Upper lobe of right lung (tissue), 1 donor: ENCODE results near the gene AGBL1. TPM values are rescaled to one million over a fixed set of nuclear protein-coding genes. Genes with fewer than 3 reads are reported as not detected.

Source experiments
- ATAC-seq: fragments of 200-7000 bp; cut with Tn5 transposase; one replicate; pipeline ENCODE4 v1.9.1; 2020; ENCODE audit warnings: mild to moderate bottlenecking, moderate library complexity
- DNase-seq: peaks from one replicate; pipeline ENCODE4 v3.0.0-alpha.2; 2020
- H3K27ac ChIP-seq: fragments of 200-600 bp; one replicate; pipeline ENCODE4 v1.8.0; 2022
- H3K27me3 ChIP-seq: fragments of 200-600 bp; one replicate; pipeline ENCODE4 v1.8.0; 2022; ENCODE audit warnings: mild to moderate bottlenecking
- H3K36me3 ChIP-seq: fragments of 200-600 bp; one replicate; pipeline ENCODE4 v1.8.0; 2022
- H3K4me1 ChIP-seq: fragments of 200-600 bp; one replicate; pipeline ENCODE4 v1.8.0; 2022
- H3K4me3 ChIP-seq: fragments of 200-600 bp; one replicate; pipeline ENCODE4 v1.8.0; 2022; ENCODE audit warnings: mild to moderate bottlenecking
- H3K9me3 ChIP-seq: fragments of 200-600 bp; one replicate; pipeline ENCODE4 v1.8.0; 2022
- CTCF ChIP-seq: fragments of 200-600 bp; IDR thresholded peaks from one replicate; pipeline ENCODE4 v1.8.0; 2022; ENCODE audit warnings: antibody characterized with exemption
- intact Hi-C: fragments of 100-400 bp; cut with DNase I; formaldehyde crosslinking; loops from one replicate; pipeline ENCODE4 v1.11.0; 2022
- total RNA-seq: library from RNA; stranded (reverse); fragmentation: NEBNext Ultra II Directional; extraction: Animal tissue kit (Norgen Biotek cat#: 25700); gene quantifications from one replicate; pipeline ENCODE4 v1.2.1, GENCODE V29; 2021
- donor health status: DM: no; HTN: yes; CAD: no; lungs with severe emphysema.

AGBL1 gene
- total RNA-seq, 1 donor from 2014 or later = 6.5 TPM

- ATAC-seq = no peak
- no peak overlapping the region for H3K27ac ChIP-seq
- no peak overlapping the region for H3K4me3 ChIP-seq
- no peaks in the 10 kb centered on the region for H3K4me1 ChIP-seq
- no peaks in the 10 kb centered on the region for H3K9me3 ChIP-seq
- intact Hi-C loops = no loop called here
- DNase-seq = no peak
- no peaks in the 10 kb centered on the region for H3K36me3 ChIP-seq
- no peak for TF ChIP-seq CTCF
- no peaks in the 10 kb centered on the region for H3K27me3 ChIP-seq
These were observed 862.6 kb downstream of the AGBL1 start for GRCh38 chr15:86942285-86942684.

GRCh38 chr15:86948719-86949118 is 869.0 kb downstream of the AGBL1 start:
- Histone ChIP-seq H3K4me1 (no peaks in the 10 kb centered on the region), H3K36me3 (no peaks in the 10 kb centered on the region), H3K27me3 (no peaks in the 10 kb centered on the region), H3K27ac (no peak overlapping the region), H3K4me3 (no peak overlapping the region), H3K9me3 (no peaks in the 10 kb centered on the region)
- ATAC-seq (no peak), DNase-seq (no peak)
- TF ChIP-seq CTCF = no peak
- intact Hi-C loops = no loop called here

- TF ChIP-seq CTCF = no peak
- Histone ChIP-seq H3K36me3 (no peaks in the 10 kb centered on the region), H3K4me1 (no peaks in the 10 kb centered on the region), H3K27ac (no peak overlapping the region), H3K27me3 (no peaks in the 10 kb centered on the region), H3K9me3 (no peaks in the 10 kb centered on the region), H3K4me3 (no peak overlapping the region)
- DNase-seq (no peak), ATAC-seq (no peak)
- intact Hi-C loops = no loop called here
These were observed 879.6 kb downstream of the AGBL1 start for GRCh38 chr15:86959254-86959653.

GRCh38 chr15:86961669-86962068 is 882.0 kb downstream of the AGBL1 start:
- ATAC-seq = no peak
- Histone ChIP-seq H3K4me1 (no peaks in the 10 kb centered on the region), H3K4me3 (no peak overlapping the region), H3K36me3 (no peaks in the 10 kb centered on the region), H3K27me3 (no peaks in the 10 kb centered on the region), H3K27ac (no peak overlapping the region), H3K9me3 (no peaks in the 10 kb centered on the region)
- no peak for TF ChIP-seq CTCF
- intact Hi-C loops = no loop called here
- no peak for DNase-seq

- H3K36me3 ChIP-seq = no peaks in the 10 kb centered on the region
- no peak for DNase-seq
- no peak overlapping the region for H3K27ac ChIP-seq
- no peaks in the 10 kb centered on the region for H3K4me1 ChIP-seq
- H3K9me3 ChIP-seq = no peaks in the 10 kb centered on the region
- no peak for ATAC-seq
- no peaks in the 10 kb centered on the region for H3K27me3 ChIP-seq
- intact Hi-C loops = no loop called here
- TF ChIP-seq CTCF = no peak
- H3K4me3 ChIP-seq = no peak overlapping the region
These were observed 884.6 kb downstream of the AGBL1 start for GRCh38 chr15:86964271-86964670.

- DNase-seq = no peak
- Histone ChIP-seq H3K9me3 (no peaks in the 10 kb centered on the region), H3K4me3 (no peak overlapping the region), H3K27me3 (no peaks in the 10 kb centered on the region), H3K4me1 (no peaks in the 10 kb centered on the region), H3K27ac (no peak overlapping the region), H3K36me3 (no peaks in the 10 kb centered on the region)
- no peak for TF ChIP-seq CTCF
- no peak for ATAC-seq
- intact Hi-C loops = no loop called here
These were observed 888.6 kb downstream of the AGBL1 start for GRCh38 chr15:86968244-86968643.
